ENCODE measurements around the gene CYP3A4.

Gene CYP3A4

DNA sequence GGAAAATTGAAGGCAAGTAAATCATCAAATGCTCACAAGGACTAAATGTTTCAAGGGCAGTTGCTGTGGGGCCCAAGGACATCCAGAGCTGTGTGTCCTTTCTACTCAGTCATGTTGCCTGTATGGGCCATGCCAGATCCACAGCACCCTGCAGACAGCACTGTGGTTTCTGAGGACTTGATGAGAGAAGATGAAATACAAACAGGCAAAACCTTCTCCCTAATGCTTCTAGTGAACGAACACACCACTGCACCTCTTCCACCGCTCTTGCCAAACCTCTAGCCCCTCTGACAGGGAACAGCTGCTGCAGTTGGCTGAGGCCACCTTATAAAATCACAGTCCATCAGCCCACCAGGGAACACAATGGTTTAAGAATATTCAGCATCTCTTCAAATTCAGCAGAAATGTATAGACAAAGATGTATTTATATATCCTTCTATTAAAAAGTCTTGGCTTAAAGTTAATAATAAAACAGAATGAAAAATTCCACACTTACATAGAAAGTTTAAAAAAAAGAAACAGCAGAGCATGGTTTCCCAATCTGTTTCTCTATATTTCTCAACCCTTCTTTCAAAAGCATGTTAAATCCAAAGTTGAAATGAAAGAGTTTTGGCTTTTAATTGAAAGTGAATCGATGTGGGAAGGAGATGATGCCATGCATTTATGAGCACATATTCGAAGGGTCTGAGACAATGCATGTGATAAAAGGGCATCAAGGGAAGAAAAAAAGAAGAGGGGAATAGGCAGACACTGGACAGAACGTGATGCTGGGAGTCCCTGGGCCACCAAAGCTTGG lies 63.0 kb downstream of the CYP3A4 start:
- no peak for FAIRE-seq

DNA sequence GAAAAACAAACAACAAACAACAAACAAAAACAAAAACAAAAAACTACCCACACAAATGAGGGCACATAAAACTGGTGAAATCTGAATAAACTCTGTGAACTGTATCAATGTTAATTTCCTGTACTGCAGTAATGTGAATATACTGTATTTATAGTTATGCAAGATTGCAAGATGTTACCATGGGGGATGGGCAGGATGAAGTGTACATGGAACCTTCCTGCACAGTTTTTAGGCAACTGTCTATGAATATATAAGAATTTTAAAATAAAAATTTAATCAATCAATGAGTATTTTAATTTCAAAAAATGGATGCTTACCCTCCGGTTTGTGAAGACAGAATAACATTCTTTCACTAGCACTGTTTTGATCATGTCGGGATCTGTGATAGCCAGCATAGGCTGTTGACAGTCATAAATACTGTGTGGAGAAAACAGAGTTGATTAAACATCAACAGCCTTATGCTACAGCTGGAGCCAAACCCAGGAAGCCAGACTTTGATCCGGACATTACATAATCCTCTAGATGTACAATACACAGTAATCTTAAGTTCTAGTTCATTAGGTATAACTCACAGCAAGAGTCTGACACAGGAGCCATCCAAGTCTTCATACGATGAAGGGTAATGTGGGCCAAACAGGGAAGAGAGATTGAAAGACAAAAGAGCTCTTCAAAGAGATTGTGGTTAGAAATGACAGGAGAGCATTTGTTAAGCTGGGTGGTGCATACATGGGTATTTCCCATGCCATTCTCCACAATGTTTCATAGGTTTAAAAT lies 63.8 kb downstream of the CYP3A4 start:
- no peak for FAIRE-seq

DNA sequence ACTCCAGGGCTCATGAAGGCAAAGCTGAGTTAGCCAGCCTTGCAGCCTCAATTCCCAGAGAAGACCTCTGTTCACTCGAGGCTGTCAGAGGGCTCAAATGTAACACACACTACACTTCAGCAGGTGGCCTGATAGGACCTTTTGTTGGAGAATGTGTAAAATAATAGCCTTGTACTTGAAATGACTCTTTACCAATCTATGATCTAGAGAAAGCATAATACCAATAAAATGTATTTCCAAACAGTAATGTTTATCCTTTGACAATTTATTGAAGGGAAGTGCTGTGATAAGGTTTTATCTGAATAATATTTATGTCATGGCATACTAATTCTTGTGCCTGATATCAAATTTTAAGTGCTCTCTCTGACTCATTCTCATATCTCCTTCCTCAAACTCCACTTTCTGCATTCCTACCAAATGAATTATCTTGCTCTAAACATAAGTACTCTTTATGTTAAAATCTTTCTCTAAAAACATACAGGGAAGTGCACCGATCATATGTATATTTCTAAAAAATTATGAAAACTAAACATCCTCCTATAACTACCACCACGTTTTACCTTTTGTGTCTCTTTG lies 69.9 kb downstream of the CYP3A4 start:
- no peak for FAIRE-seq

DNA sequence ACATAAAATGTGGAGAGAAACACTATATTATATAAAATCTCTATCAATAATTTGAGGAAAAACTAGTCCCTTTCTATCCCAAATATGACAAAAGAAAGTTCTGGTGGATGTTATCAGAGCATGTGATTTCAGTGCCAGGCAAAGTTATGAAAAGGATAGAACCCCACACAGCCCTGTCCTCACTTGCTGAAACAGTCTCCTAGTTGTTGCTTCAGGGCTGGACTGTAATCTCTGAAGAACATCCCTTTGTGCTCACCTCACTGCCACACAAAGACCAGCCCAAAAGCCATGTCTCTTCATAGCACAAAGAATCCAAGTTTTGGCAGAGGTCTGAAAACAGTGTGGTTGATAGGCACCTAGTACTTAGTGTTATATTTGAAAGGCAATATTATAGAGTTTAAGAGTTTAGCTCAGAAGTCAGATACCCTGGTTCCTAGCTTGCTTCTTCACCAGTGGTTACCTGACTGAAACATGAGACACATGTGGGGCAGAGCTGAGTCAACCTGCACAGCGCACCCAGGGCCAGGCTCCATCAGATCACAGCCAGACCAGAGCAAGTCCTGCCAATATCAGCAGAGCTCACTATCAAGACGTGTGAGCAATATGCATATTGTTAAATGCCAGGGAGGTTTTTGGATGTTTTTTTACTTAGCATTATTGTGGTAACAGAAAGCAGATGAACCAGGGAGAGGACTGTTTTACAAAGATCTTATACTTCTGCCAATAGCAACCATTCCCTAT lies 74.0 kb downstream of the CYP3A4 start:
- FAIRE-seq: no peak

DNA sequence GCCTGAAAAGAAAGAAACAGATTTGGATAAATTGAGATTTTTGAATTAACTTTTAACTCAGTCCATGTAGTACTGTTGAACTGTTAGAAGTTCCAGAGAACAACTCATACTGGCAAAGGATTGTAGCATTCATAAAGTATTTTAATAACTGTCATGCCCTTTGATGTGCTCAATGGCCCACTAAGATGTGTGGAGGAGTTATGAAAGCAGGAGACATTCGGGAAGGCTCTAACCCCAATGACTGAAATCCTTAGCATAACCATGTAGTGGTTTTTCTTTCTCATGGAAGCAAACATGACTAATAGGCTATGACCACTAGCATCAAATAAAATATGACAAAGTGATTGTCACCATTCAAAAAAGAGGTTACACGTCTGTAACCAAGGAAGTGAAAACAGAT lies 74.7 kb downstream of the CYP3A4 start:
- FAIRE-seq: no peak

DNA sequence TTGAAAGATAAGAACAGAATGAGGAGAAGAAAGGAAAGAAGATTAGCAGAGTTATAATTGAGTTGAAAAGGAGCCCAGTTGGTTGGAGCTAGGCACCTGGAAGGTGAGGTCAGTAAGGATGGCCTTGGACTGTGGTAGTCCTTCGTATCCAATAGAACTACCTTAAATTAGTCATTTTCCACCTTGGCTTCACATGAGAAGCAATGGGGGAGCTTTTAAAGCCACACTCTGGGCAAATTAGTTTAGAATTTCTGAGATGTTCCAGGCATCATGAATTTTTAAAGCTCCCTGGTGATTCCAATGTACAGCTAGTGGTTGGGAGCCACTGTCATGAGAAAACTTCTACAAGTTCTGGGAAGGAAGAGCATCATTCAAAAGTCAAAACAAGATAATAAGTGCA lies 76.9 kb downstream of the CYP3A4 start:
- no peak for FAIRE-seq
